KMS-11 (cell line): Measurements from ENCODE around the gene VAT1L.
A peak's percentile ranks its signal among the peaks of the same experiment; 100 is the strongest.

Experiments
- H2AFZ ChIP-seq: fragments of 200-600 bp; sonication (generic); 2 replicates; pipeline ENCODE4 v1.6.1; 2016; ENCODE audit warnings: antibody characterized with exemption, mixed run types, low read depth
- H3K27ac ChIP-seq: fragments of 200-600 bp; sonication (generic); 2 replicates; pipeline ENCODE4 v1.6.1; 2016; ENCODE audit warnings: mild to moderate bottlenecking, mixed run types
- H3K27me3 ChIP-seq: fragments of 200-600 bp; sonication (generic); 2 replicates; pipeline ENCODE4 v1.6.1; 2017; ENCODE audit warnings: mild to moderate bottlenecking, low read depth, mixed run types, moderate library complexity; ENCODE audit not compliant: insufficient read depth
- H3K36me3 ChIP-seq: fragments of 200-600 bp; sonication (generic); 2 replicates; pipeline ENCODE4 v1.6.1; 2017; ENCODE audit warnings: mild to moderate bottlenecking, mixed run types; ENCODE audit not compliant: insufficient read depth
- H3K4me1 ChIP-seq: fragments of 200-600 bp; sonication (generic); 2 replicates; pipeline ENCODE4 v1.6.1; 2016; ENCODE audit warnings: mild to moderate bottlenecking, low read depth, mixed run types; ENCODE audit not compliant: poor library complexity, severe bottlenecking
- H3K4me2 ChIP-seq: fragments of 200-600 bp; sonication (generic); 2 replicates; pipeline ENCODE4 v1.7.0; 2016; ENCODE audit warnings: mild to moderate bottlenecking, mixed run types
- H3K4me3 ChIP-seq: fragments of 200-600 bp; sonication (generic); IDR thresholded peaks from 2 replicates; pipeline ENCODE4 v1.6.1; 2017; ENCODE audit warnings: low read depth, low read length, mixed read lengths; ENCODE audit not compliant: insufficient read depth
- H3K79me2 ChIP-seq: fragments of 200-600 bp; sonication (generic); 2 replicates; pipeline ENCODE4 v1.6.1; 2016; ENCODE audit warnings: low read depth, mixed run types; ENCODE audit not compliant: insufficient read depth
- H3K9ac ChIP-seq: fragments of 200-600 bp; sonication (generic); 2 replicates; pipeline ENCODE4 v1.6.1; 2016; ENCODE audit warnings: mild to moderate bottlenecking, mixed run types
- H4K20me1 ChIP-seq: fragments of 200-600 bp; sonication (generic); 2 replicates; pipeline ENCODE4 v1.6.1; 2016; ENCODE audit warnings: mild to moderate bottlenecking, mixed run types; ENCODE audit not compliant: insufficient read depth
- TF ChIP-seq, protein P1 (sequence below): fragments of 200-600 bp; sonication (generic); conservative IDR thresholded peaks from 2 replicates; pipeline ENCODE4 v1.6.1; 2017; ENCODE audit warnings: low read depth, mild to moderate bottlenecking, antibody characterized with exemption, low read length, moderate library complexity, mixed read lengths

The VAT1L gene

DNA sequence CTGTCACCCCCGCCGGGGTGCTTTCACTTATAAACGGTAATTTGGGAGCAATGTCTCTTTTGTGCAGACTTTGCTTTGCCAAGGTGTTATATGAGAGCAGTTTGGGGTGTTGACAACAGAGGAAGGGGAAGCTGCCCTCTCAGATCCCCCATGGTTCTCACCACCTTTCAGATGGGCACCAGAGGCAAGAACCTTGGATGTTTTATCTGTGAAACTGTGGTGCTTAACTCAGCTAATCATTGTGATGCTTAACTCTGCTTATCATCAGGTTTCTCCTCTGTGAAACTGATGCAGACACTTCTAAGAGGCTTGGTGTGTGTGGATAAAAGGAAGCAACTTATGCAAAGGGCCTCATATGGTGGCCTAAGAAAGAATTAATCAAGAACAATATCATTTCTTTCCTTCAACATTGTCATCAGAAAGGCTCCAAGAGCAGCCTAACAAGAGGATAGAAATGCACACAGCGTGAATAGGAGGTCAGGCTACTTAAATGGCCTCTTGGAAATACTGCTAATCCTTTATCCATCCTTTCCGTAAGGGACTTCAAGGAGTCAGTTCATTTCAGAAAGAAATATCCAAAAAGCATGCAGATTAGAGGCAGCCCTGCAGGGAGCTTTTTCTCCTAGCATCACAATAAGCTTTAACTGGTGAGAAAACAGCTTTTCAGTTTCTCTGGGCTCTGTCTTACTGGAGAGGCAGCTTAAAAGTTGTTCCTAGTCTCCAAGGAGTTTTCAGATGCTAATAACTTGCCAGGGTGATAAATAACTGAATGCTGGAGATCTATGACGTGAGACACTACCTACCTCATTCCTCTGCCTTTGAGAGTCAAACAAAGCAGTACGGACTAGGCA is 178.9 kb downstream of the VAT1L start:
- Histone ChIP-seq H3K4me2 (no peak overlapping the region), H3K27ac (no peak overlapping the region), H3K79me2 (no peaks in the 10 kb centered on the region)

DNA sequence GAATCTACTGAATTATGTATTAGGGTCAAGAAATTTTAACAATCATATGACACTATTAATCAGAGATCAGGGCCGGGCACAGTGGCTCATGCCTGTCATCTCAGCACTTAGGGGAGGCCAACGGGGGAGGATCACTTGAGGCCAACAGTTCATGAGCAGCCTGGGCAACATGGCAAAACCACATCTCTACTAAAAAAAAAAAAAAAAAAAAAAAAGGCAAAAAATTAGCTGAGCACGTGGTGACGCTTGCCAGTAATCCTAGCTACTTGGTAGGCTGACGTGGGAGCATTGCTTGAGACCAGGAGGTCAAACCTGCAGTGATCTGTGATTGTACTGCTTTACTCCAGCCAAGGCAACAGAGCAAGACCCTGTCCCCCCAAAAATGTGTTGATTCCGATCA is 181.5 kb downstream of the VAT1L start:
- Histone ChIP-seq H3K4me2 (no peak overlapping the region), H2AFZ (no peak overlapping the region), H3K4me3 (no peak overlapping the region), H3K27ac (no peak overlapping the region), H3K9ac (no peak overlapping the region), H3K79me2 (no peaks in the 10 kb centered on the region), H3K27me3 (no peaks in the 10 kb centered on the region), H4K20me1 (no peaks in the 10 kb centered on the region), H3K36me3 (no peaks in the 10 kb centered on the region), H3K4me1 (no peaks in the 10 kb centered on the region)
- TF ChIP-seq, protein P1, sequence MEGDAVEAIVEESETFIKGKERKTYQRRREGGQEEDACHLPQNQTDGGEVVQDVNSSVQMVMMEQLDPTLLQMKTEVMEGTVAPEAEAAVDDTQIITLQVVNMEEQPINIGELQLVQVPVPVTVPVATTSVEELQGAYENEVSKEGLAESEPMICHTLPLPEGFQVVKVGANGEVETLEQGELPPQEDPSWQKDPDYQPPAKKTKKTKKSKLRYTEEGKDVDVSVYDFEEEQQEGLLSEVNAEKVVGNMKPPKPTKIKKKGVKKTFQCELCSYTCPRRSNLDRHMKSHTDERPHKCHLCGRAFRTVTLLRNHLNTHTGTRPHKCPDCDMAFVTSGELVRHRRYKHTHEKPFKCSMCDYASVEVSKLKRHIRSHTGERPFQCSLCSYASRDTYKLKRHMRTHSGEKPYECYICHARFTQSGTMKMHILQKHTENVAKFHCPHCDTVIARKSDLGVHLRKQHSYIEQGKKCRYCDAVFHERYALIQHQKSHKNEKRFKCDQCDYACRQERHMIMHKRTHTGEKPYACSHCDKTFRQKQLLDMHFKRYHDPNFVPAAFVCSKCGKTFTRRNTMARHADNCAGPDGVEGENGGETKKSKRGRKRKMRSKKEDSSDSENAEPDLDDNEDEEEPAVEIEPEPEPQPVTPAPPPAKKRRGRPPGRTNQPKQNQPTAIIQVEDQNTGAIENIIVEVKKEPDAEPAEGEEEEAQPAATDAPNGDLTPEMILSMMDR: no peak

More for the DNA sequence above, 178.9 kb downstream of the VAT1L start:
- Histone ChIP-seq H3K27me3 (no peaks in the 10 kb centered on the region), H3K36me3 (no peaks in the 10 kb centered on the region), H3K9ac (no peak overlapping the region), H3K4me3 (no peak overlapping the region), H2AFZ (no peak overlapping the region), H4K20me1 (no peaks in the 10 kb centered on the region), H3K4me1 (no peaks in the 10 kb centered on the region)
- TF ChIP-seq, protein P1: no peak

DNA sequence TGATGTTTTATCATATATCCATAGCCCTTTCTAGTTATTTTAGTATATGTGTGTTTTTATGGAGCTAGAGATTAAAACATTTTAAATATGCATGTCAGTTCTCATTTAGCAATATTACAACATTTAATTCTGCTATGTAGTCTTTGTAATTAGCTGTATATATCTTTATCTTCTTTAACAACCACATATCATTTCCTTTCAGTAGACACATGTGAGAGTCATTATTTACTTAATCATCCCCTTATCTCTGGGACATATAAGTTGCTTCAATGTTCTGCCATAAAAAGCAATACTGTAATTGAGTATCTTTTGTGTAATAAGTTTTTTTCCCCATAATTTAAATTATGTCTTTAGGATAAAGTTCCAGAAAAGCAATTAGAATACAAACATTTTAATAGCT is 182.0 kb downstream of the VAT1L start:
- Histone ChIP-seq H2AFZ (no peak overlapping the region), H3K4me1 (no peaks in the 10 kb centered on the region), H3K4me2 (no peak overlapping the region), H3K27ac (no peak overlapping the region), H4K20me1 (no peaks in the 10 kb centered on the region), H3K79me2 (no peaks in the 10 kb centered on the region), H3K9ac (no peak overlapping the region), H3K36me3 (no peaks in the 10 kb centered on the region), H3K27me3 (no peaks in the 10 kb centered on the region), H3K4me3 (no peak overlapping the region)
- TF ChIP-seq, protein P1: no peak

DNA sequence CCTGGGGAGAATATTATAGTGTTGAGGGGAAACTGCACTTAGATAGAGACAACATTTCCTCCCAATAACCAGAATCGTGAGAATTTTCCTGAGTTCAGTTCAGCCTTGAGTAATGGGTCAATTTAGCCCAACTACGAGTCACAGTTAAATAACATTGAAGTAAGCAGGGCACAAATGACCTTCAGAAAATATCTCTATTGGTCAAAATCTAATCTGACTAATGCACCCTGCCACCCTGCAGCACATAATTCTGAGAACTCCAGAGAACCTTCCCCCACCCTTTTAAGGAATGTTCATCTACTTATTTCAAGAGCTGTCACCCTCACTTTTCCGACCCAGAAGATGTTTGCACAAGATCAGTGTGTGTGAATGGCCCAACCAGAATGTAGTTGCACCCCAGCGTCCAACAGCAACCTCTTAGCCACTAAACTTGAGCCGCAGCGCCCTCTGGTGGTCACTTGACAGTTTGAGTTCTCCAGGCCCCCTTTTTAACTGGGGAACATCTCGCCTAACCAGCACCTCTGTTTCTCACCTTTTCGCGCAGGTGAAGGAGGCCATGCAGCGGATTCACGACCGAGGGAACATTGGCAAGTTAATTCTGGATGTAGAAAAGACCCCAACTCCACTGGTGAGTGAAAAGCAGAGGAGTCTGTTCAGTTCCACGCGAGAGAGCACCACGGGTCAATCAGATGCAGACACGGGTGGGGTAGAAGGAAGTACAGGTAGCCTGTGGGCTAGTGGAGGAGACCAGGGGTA is 183.1 kb downstream of the VAT1L start:
- TF ChIP-seq, protein P1: peak; percentile 92
- H3K4me3 ChIP-seq: no peak overlapping the region
- no peaks in the 10 kb centered on the region for H4K20me1 ChIP-seq
- no peaks in the 10 kb centered on the region for H3K79me2 ChIP-seq
- H3K9ac ChIP-seq: no peak overlapping the region
- H3K27me3 ChIP-seq: no peaks in the 10 kb centered on the region
- H3K27ac ChIP-seq: no peak overlapping the region
- H2AFZ ChIP-seq: no peak overlapping the region
- no peak overlapping the region for H3K4me2 ChIP-seq
- H3K4me1 ChIP-seq: no peaks in the 10 kb centered on the region
- no peaks in the 10 kb centered on the region for H3K36me3 ChIP-seq
